ENCODE results near the gene CNTN6.
"Not testable (repeated sequence)": the region's sequence is repeated elsewhere in the genome, so short reads cannot be mapped to it uniquely, and the experiment has no call there.

The CNTN6 gene

GRCh38 chr3:1292571-1293071 lies 199.8 kb downstream of the CNTN6 start:
- DNase-seq, result no peak

DNA sequence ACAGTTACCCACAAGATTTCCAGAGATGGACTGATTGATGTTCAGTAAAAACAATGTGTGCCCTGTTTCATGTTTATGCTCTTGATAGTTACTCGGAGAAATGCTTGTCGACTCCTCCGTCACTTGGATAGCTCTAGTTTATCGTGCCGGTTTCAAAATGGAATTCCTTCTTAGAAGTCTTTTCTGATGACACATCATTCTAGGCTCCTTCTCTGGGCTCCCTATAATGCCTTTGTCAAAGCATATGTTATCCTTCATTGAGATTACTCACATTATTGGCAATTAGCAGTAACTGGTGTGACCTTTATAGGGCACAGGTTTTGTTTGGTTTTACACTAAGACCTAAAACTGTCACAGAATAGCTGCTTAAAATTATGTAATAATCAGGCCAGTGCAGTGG lies 201.8 kb downstream of the CNTN6 start:
- no peak for DNase-seq

DNA sequence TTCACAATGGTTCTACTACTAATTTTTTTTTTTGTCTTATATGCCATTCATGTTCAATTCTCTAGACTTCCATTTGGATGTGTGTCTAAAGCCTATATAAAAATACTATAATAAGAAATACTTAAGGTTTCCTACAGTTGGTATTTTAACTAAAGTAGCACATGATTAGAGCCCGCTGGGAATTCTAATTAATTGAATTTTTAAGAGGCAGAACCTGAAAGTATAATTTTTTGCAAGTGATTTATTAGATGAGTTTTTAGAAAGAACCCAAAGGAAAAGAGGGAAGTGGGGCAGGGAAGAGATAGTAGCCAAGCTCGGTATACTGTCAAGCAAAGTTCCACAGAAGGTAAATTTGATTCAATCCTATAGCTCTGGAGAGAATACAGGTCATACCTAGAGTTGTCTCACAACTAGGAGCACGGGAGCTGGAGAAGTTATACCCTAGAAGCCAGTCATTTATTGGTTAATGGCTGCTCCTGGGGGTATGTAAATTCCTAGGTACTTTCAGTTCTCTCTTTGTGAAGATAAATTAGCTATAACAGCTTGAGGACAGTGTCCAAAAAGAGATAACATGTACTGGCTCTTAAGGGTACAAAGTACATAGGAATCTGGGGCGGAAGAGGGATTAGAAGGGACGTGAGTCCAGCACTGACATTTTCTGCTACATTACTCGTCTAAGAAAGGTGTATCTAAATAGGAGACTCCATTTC lies 225.6 kb downstream of the CNTN6 start:
- peak; percentile 22 for DNase-seq

GRCh38 chr3:1326546-1326945 lies 233.7 kb downstream of the CNTN6 start:
- DNase-seq, result no peak

GRCh38 chr3:1330107-1330506 lies 237.3 kb downstream of the CNTN6 start:
- no peak for DNase-seq

DNA sequence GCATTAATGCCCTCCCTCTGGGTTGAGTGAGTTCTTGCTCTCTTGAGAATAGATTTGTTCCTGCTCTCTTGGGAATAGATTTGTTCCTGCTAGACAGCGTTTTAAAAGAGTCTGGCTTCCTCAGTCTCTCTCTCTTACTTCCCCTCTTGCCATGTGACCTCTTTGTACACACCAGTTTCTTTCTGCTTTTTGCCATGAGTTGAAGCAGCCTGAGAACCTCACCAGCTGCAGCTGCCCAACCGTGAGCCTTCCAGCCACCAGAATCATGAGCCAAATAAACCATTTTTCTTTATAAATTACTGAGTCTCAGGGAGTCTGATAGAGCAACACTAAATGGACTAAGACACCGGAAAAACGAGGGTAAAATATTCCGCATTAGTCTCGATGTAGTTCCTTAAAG lies 253.6 kb downstream of the CNTN6 start:
- no peak for DNase-seq

DNA sequence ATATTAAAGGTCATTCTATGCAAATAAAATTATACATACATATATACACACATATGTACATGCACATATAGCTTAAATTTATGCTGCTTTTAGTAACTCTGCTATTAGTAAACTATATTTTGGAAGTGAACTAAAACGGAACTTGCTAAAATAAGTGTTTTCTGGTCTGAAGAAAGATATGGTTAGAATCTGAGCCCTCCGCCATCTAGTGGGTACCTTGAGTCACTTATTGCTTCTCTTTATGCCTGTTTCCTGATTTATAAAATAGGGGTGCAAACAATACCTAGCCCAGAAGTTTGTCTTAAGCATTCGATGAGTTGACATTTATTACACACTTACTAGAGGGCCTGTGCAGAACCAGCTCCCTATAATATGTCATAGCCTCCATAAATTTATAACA lies 255.7 kb downstream of the CNTN6 start:
- DNase-seq, result no peak

GRCh38 chr3:1350885-1351284 lies 258.1 kb downstream of the CNTN6 start:
- DNase-seq, result no peak

- DNase-seq, result no peak
Measured at GRCh38 chr3:1355691-1356090, 262.9 kb downstream of the CNTN6 start.

DNA sequence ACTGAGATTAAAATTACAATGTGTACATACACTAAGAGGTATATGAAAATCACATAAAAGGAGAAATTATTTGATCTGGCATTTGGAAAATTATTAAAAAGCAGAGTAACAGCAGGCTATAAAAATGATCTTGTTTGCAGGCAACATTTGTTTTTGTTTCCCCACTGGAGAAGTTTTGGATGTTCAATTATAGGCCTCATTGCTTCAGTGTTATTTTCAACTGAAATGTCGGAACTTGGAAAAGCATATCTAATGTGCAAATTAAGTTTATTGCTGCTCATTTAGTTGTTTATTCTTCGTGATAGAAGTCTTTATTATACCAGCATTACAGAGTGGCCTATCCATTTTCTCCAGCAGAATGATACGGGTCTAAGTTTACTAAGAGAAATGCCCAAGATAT lies 263.3 kb downstream of the CNTN6 start:
- no peak for DNase-seq

DNA sequence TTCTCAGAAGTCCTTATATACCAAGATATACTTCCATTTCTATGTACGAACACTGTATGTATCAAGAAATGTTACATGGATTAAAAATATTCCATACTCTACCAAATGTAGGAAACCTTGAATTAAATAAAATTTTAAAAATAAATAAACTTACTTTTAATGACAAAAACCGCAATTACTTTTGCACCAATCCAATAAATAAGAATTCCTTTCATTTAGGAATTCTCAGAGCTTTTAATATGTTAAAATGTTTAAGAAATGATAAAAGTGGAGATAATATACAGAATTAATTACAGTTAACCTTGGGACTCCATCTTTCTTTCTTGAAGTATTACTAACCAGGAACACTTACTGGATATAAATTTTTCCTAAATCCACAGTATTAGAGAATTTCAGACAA lies 272.7 kb downstream of the CNTN6 start:
- no peak for DNase-seq

DNA sequence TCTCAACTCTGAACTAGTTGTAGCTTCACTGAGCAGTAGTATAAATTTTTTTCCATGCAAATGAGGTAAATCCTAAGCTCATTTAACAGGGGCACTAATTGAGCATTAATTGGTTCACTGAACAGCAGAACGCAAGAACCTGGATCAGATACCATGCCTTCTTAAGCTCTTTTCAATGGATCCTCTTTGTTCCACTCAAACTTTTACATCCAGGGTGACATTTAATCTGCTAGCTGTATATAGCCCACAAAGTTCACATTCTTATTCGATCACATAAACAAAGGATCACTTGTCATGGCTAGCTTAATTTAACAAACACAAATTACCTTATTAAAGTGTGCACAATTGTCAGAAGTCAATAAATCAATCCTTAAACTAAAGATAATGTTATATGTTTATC lies 281.6 kb downstream of the CNTN6 start:
- no peak for DNase-seq

DNA sequence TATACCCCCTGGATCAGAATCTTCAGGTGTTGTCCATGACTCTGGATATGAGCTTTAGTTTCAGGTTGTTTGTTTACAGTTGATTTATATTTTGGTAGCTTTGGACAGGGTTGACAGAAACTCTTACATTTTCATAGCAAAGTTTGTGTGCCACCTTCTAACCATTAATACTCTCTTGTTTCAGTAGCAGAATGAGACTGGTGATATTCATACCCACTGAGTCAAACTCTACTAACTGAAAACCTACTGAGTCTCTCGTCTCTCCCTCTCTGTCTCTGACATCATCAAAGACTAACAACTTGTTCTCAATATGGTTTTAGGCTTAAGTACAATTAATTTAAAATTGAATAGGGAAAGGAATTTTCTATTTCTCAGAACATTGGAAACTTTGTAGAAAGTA lies 282.3 kb downstream of the CNTN6 start:
- no peak for DNase-seq

DNA sequence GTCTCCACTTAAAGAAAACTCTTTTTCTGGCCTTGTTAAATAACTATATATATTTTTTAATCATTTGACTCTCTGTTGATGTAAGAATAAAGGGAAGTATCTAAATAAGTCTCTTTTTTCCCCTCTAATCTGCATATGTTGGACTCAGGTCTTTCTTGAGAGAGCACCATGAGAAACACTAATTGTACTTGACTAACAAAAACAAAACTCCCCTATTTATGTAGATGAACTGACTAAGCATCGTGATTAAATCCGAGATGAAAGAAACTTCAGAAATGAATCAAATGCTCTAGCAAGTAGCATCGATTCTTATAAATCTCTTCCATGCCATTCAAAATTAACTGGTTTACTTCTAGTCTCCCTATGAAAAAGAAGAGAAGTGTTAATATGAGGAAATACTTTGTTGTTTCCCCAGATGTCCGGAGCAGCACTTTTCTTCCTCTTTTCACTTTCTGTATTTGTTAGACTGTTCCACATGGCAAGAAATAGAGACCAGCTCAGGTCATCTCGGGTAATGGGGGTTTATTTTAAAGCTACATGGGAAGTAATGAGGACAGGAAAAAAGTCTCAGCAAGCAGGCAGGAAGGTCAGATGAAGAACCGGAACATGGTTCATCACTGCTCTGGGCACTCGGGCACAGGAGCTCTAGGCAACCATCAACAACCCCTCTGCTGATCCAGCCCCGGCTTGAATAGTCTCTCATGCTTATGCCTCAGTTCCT lies 288.3 kb downstream of the CNTN6 start:
- peak; percentile 96 for DNase-seq

DNA sequence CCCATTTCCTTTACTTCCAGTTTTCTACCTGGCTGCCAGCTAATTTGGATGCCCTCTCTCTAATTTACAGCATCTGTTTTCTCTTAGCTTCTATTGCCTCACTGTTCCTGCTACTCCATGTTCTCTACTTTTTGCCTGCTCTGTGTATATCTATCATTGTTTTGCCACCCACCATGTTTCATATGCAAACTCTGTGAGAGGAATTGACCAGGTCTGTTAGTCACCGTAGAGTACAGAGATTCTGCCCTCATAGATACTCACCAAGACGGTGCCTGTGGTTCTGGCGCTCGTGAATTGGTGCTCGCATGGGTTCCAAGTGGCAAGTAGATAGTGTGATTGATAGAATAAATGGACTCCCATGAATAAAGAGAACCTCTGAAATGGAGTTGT lies 288.8 kb downstream of the CNTN6 start:
- DNase-seq, result no peak

- DNase-seq, result not testable (repeated sequence)
Measured at GRCh38 chr3:1387396-1387905, 294.6 kb downstream of the CNTN6 start.

DNA sequence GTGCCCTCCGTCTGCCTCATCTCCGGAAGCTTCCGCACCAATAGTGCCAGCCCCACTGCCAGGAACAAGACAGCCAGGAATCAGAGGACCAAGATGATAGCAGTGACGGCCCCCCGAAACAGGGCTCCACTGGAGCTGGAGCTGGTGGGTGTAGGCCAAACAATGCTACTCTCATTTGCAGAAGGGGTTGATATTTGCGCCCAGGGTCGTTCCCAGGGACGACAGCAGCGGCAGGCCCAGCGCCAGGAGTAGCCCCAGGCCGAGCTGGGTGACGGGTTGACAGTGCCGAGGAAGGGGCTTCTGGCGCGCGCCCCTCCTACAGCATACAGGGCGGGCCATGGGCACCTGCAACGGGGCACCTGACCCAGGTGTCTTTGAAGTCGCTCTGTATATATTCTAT lies 301.4 kb downstream of the CNTN6 start:
- no peak for DNase-seq

- DNase-seq, result no peak
Measured at GRCh38 chr3:1400571-1400970, 307.7 kb downstream of the CNTN6 start.

GRCh38 chr3:1404270-1404962 lies 311.6 kb downstream of the CNTN6 start:
- no peak for DNase-seq

DNA sequence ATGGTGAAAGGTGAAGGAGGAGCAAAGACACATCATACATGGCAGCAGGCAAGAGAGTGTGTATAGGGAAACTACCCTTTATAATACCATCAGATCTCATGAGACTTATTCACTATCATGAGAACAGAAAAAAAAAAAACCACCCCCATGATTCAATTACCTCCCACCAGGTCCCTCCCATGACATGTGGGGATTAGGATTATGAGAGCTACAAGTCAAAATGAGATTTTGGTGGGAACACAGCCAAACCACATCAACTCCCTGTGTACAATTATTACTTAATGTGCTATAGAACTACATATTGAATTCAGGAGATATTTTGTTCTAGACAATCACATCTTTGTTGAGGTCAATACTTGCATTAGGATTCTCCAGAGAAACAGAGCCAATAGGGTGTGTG lies 313.4 kb downstream of the CNTN6 start:
- no peak for DNase-seq

DNA sequence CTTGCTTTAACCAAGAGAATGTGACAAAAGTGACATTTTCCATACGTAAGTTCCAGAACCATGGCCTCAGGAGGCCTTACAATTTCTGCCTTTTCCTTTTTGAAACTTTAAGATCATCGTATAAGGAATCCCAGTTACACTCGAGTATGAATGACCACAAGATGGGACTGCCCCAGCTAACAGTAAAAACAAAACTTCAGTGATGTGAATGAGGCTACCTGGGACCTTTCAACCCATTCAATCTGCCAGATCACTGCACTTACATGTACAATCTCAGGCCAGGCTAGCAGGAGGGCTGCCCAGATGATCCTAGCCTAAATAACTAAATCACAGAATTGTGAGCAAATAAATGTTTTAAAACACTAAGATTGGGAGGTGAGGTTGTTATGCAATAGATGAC lies 328.8 kb downstream of the CNTN6 start:
- no peak for DNase-seq

- DNase-seq, result no peak
Measured at GRCh38 chr3:1423566-1424089, 330.8 kb downstream of the CNTN6 start.

DNA sequence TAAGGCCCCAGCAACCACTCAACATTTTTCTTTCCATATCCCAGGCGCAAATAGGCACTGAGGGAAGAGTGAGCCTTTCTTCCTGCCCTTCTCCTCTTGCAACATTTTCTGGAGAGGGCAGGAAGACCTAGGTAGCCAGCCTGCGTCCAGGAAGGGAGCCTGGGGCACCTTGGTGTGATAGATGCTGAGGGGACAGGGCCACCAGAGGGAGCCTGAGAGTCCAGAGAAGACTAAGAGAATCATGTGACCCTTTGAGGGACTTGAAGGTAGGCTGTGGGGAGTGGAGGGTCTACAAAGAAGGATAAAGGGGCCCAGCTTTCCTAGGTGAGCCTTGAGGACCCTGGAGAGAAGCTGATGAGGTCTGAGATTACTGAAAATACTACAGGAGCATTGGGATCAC lies 346.6 kb downstream of the CNTN6 start:
- peak; percentile 5 for DNase-seq

GRCh38 chr3:1442271-1442670 lies 349.4 kb downstream of the CNTN6 start:
- no peak for DNase-seq
